NT2/D1 (cell line): Measurements from ENCODE around the gene CCDC74A.

Source experiments
- SUZ12 ChIP-seq: IDR thresholded peaks from 2 replicates; pipeline ENCODE4 v1.6.1; 2011; ENCODE audit not compliant: insufficient read length, insufficient read depth; ENCODE audit errors: extremely low read depth
- YY1 ChIP-seq: IDR thresholded peaks from 2 replicates; pipeline ENCODE4 v1.6.1; 2011; ENCODE audit not compliant: insufficient read length, insufficient read depth
- ZNF274 ChIP-seq: IDR thresholded peaks from 2 replicates; pipeline ENCODE4 v1.6.1; 2011; ENCODE audit warnings: mild to moderate bottlenecking, low read depth, low read length

DNA sequence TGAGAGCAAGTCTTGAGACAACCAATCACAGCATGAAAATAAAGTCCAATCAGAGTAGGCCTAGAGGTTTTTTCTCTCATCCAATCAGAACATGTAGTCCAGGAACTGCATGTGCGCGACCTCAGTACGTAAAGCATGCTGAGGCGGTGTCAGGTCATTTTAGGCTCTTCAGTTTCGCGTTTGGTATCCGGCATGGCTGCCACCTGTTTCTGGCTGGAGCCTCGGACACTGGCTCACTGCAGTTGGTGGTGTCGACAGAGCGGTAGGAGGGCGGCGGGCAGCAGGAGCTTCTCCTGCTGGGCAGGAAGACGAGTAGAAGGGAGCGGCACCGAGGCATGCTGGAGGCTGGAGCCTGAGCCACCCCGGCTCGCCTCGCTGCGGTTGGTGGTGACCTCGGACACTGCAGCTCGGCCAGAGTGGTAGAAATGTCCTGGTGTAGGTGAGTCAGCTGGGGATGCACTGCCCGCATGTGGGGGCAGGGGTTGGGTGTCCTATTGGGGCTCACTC lies 15.8 kb downstream of the CCDC74A start:
- TF ChIP-seq YY1: no peak
- no peak for TF ChIP-seq ZNF274
- no peak for TF ChIP-seq SUZ12
